A375 (cell line): ENCODE results near the gene ACTG1. TPM values are rescaled to one million over a fixed set of nuclear protein-coding genes. Genes with fewer than 3 reads are reported as not detected.

Experiments used
- total RNA-seq: library from RNA; depleted of rRNA; stranded (reverse); fragments of >200 nt; shearing (Covaris generic); gene quantifications from 2 replicates; pipeline ENCODE4 v1.2.3, GENCODE V29; 2014; rRNA removed

The ACTG1 gene
- 2,933 and 5,081 TPM in 2 replicates for total RNA-seq

GRCh38 chr17:81512562-81513371 is at the start of gene ACTG1:
Gene ACTG1 (minus strand): TSS chr17:81512799. CDS start chr17:81512354, 445 bp downstream.

GRCh38 chr17:81552244-81553017 is 39.8 kb upstream of the ACTG1 start, which contains the start of gene FAAP100:
Gene FAAP100 (minus strand): TSS chr17:81552353. CDS start chr17:81552330, 23 bp downstream.

GRCh38 chr17:81527591-81528383 is 15.2 kb upstream of the ACTG1 start, which contains the start of gene FSCN2:
Gene FSCN2 (plus strand): TSS chr17:81528377. CDS start chr17:81528532, 155 bp downstream.

Other genes starting within 250 kb of the ACTG1 start
- 52.0 and 55.3 TPM in 2 replicates for gene SLC38A10, start 217.5 kb downstream of the ACTG1 start, total RNA-seq
- gene BAHCC1, start 117.3 kb downstream of the ACTG1 start, total RNA-seq = 8.6 and 10.4 TPM in 2 replicates
- 0.08 and 0.50 TPM in 2 replicates for gene FSCN2, start 15.6 kb upstream of the ACTG1 start, total RNA-seq
- gene FAAP100, start 39.6 kb upstream of the ACTG1 start, total RNA-seq = 28.7 and 29.0 TPM in 2 replicates
- 46.8 and 62.1 TPM in 2 replicates for gene NPLOC4, start 124.3 kb upstream of the ACTG1 start, total RNA-seq
- 1.7 and 2.2 TPM in 2 replicates for gene TSPAN10, start 124.4 kb upstream of the ACTG1 start, total RNA-seq
- gene PDE6G, start 143.7 kb upstream of the ACTG1 start, total RNA-seq = 0.64 TPM in 1 of 2 replicates, not detected in the other
- gene OXLD1, start 153.8 kb upstream of the ACTG1 start, total RNA-seq = 93.6 and 127 TPM in 2 replicates
- gene CCDC137, start 153.9 kb upstream of the ACTG1 start, total RNA-seq = 56.2 and 57.7 TPM in 2 replicates
- 47.6 and 51.0 TPM in 2 replicates for gene ARL16, start 171.0 kb upstream of the ACTG1 start, total RNA-seq
- gene HGS, start 171.2 kb upstream of the ACTG1 start, total RNA-seq = 159 and 172 TPM in 2 replicates
- 42.8 and 60.5 TPM in 2 replicates for gene MRPL12, start 190.6 kb upstream of the ACTG1 start, total RNA-seq
- gene SLC25A10, start 199.5 kb upstream of the ACTG1 start, total RNA-seq = 55.5 and 62.1 TPM in 2 replicates